SK-N-SH treated with all-trans-retinoic acid at 6 μM for 48 hours (cell line): Measurements from ENCODE around the gene TRNT1.

Experiments used
- ATAC-seq: fragments of 200-7000 bp; cut with Tn5 transposase; 3 replicates; pipeline ENCODE4 v1.9.1; 2020; ENCODE audit warnings: mild to moderate bottlenecking, moderate library complexity
- ARNTL ChIP-seq: fragments of 450-650 bp; formaldehyde crosslinking; IDR thresholded peaks from 2 replicates; pipeline ENCODE4 v1.5.0; 2020; ENCODE audit warnings: low read depth, mild to moderate bottlenecking, moderate library complexity, borderline replicate concordance
- BACH2 ChIP-seq: fragments of 250-450 bp; sonication (Bioruptor Pico); IDR thresholded peaks from 2 replicates; pipeline ENCODE4 v1.9.0; 2021; ENCODE audit warnings: mild to moderate bottlenecking, borderline replicate concordance
- CSDC2 ChIP-seq: fragments of 250-450 bp; sonication (Bioruptor Pico); IDR thresholded peaks from 2 replicates; pipeline ENCODE4 v1.5.0; 2020; ENCODE audit warnings: mild to moderate bottlenecking, moderate library complexity
- CSRNP3 ChIP-seq: fragments of 250-450 bp; sonication (Bioruptor Pico); IDR thresholded peaks from 2 replicates; pipeline ENCODE4 v1.5.1; 2021; ENCODE audit warnings: mild to moderate bottlenecking, moderate library complexity
- GLIS3 ChIP-seq: fragments of 250-450 bp; sonication (Bioruptor Pico); IDR thresholded peaks from 2 replicates; pipeline ENCODE4 v1.5.0; 2020; ENCODE audit warnings: mild to moderate bottlenecking, moderate library complexity
- OSR1 ChIP-seq: fragments of 250-450 bp; sonication (Bioruptor Pico); IDR thresholded peaks from 2 replicates; pipeline ENCODE4 v1.8.0; 2022; ENCODE audit warnings: moderate library complexity, mild to moderate bottlenecking, inconsistent platforms
- PATZ1 ChIP-seq: fragments of 250-450 bp; sonication (Bioruptor Pico); IDR thresholded peaks from 2 replicates; pipeline ENCODE4 v1.8.0; 2020; ENCODE audit warnings: mild to moderate bottlenecking, moderate library complexity, borderline replicate concordance
- RARB ChIP-seq: fragments of 250-450 bp; sonication (Bioruptor Pico); IDR thresholded peaks from 2 replicates; pipeline ENCODE4 v1.8.0; 2021; ENCODE audit warnings: mild to moderate bottlenecking, moderate library complexity
- SNAI2 ChIP-seq: fragments of 250-450 bp; sonication (Bioruptor Pico); IDR thresholded peaks from 2 replicates; pipeline ENCODE4 v1.5.0; 2020; ENCODE audit warnings: mild to moderate bottlenecking, moderate library complexity
- TCF4 ChIP-seq: fragments of 250-450 bp; sonication (Bioruptor Pico); IDR thresholded peaks from 2 replicates; pipeline ENCODE4 v1.8.0; 2021; ENCODE audit warnings: mild to moderate bottlenecking, moderate library complexity, borderline replicate concordance
- TOX ChIP-seq: fragments of 250-450 bp; sonication (Bioruptor Pico); IDR thresholded peaks from 2 replicates; pipeline ENCODE4 v1.8.0; 2021; ENCODE audit warnings: mild to moderate bottlenecking, moderate library complexity, borderline replicate concordance
- TSHZ2 ChIP-seq: fragments of 250-450 bp; sonication (Bioruptor Pico); IDR thresholded peaks from 2 replicates; pipeline ENCODE4 v1.5.0; 2020; ENCODE audit warnings: mild to moderate bottlenecking, moderate library complexity
- ZC3H10 ChIP-seq: fragments of 250-450 bp; sonication (Bioruptor Pico); IDR thresholded peaks from 2 replicates; pipeline ENCODE4 v1.5.1; 2021; ENCODE audit warnings: mild to moderate bottlenecking, moderate library complexity
- ZFP3 ChIP-seq: fragments of 250-450 bp; sonication (Bioruptor Pico); IDR thresholded peaks from 2 replicates; pipeline ENCODE4 v1.5.0; 2020; ENCODE audit warnings: mild to moderate bottlenecking, moderate library complexity
- ZFP30 ChIP-seq: fragments of 450-650 bp; formaldehyde crosslinking; IDR thresholded peaks from 2 replicates; pipeline ENCODE4 v1.5.0; 2022; ENCODE audit warnings: mild to moderate bottlenecking, moderate library complexity
- ZNF70 ChIP-seq: fragments of 450-650 bp; formaldehyde crosslinking; IDR thresholded peaks from 2 replicates; pipeline ENCODE4 v1.5.0; 2020; ENCODE audit warnings: mild to moderate bottlenecking, moderate library complexity
- ZNF8 ChIP-seq: fragments of 450-650 bp; formaldehyde crosslinking; IDR thresholded peaks from 2 replicates; pipeline ENCODE4 v1.5.0; 2020; ENCODE audit warnings: mild to moderate bottlenecking, moderate library complexity

Gene TRNT1

GRCh38 chr3:3192286-3192675 is 65.5 kb downstream of the TRNT1 start:
- TF ChIP-seq ZNF8 (CRISPR knock-in tag) (no peak), CSDC2 (no peak), TCF4 (CRISPR knock-in tag) (no peak), TOX (CRISPR knock-in tag) (no peak), ZNF70 (CRISPR knock-in tag) (no peak), ZFP3 (CRISPR knock-in tag) (no peak), PATZ1 (CRISPR knock-in tag) (no peak), TSHZ2 (CRISPR knock-in tag) (no peak), ZFP30 (no peak), RARB (no peak)
- ATAC-seq = no peak

GRCh38 chr3:3194861-3195260 is 68.1 kb downstream of the TRNT1 start:
- no peak for ATAC-seq
- TF ChIP-seq TSHZ2 (CRISPR knock-in tag) (no peak), GLIS3 (CRISPR knock-in tag) (no peak), ZC3H10 (no peak), BACH2 (CRISPR knock-in tag) (no peak), OSR1 (CRISPR knock-in tag) (no peak)
- TF ChIP-seq, all 23 proteins: peak for 0

- TF ChIP-seq TSHZ2 (CRISPR knock-in tag) (no peak), SNAI2 (CRISPR knock-in tag) (no peak), CSDC2 (no peak), TOX (CRISPR knock-in tag) (no peak), CSRNP3 (CRISPR knock-in tag) (no peak), ZC3H10 (no peak), ZFP3 (CRISPR knock-in tag) (no peak), TCF4 (CRISPR knock-in tag) (no peak), RARB (no peak), ARNTL (CRISPR knock-in tag) (no peak)
- peak; percentile 68 for ATAC-seq
These were observed 69.6 kb downstream of the TRNT1 start for GRCh38 chr3:3196148-3196861.
